Caki2 (cell line): ENCODE data around the gene PDK4. TPM values are rescaled to one million over a fixed set of nuclear protein-coding genes. Genes with fewer than 3 reads are reported as not detected.
A peak's percentile ranks its signal among the peaks of the same experiment; 100 is the strongest.

ENCODE experiments used
- DNase-seq: peaks from one replicate; pipeline ENCODE4 v3.0.0-alpha.2; 2015; ENCODE audit warnings: low read depth
- in situ Hi-C: cut with HindIII; loops from 2 replicates; pipeline ENCODE4 v1.10.0; 2016; ENCODE audit warnings: low sequenced_read_pairs, low pct_unique_long_range_greater_than_20kb, mixed read lengths
- total RNA-seq: library from RNA; depleted of rRNA; stranded (reverse); fragments of >200 nt; shearing (Covaris generic); gene quantifications from 2 replicates; pipeline ENCODE4 v1.2.3, GENCODE V29; 2014; ENCODE audit warnings: low replicate concordance; rRNA removed

The PDK4 gene
- total RNA-seq, 1 experiment from 2014 or later = 0.41 TPM

GRCh38 chr7:95545007-95545615 is 51.2 kb downstream of the PDK4 start:
- in situ Hi-C loops = no loop called here
- peak; percentile 55 for DNase-seq

- in situ Hi-C loops = no loop called here
- DNase-seq = no peak
Measured at GRCh38 chr7:95544171-95544570, 52.1 kb downstream of the PDK4 start.

GRCh38 chr7:95543312-95543711 is 53.0 kb downstream of the PDK4 start:
- in situ Hi-C loops = no loop called here
- DNase-seq = no peak

GRCh38 chr7:95540366-95540765 is 56.0 kb downstream of the PDK4 start:
- no peak for DNase-seq
- in situ Hi-C loops = no loop called here

- in situ Hi-C loops = no loop called here
- DNase-seq = no peak
Measured at GRCh38 chr7:95539426-95539825, 56.9 kb downstream of the PDK4 start.

- no peak for DNase-seq
- in situ Hi-C loops = no loop called here
Measured at GRCh38 chr7:95537468-95537867, 58.8 kb downstream of the PDK4 start.

GRCh38 chr7:95536656-95537311 is 59.5 kb downstream of the PDK4 start:
- in situ Hi-C loops = no loop called here

GRCh38 chr7:95535662-95536061 is 60.7 kb downstream of the PDK4 start:
- no peak for DNase-seq
- in situ Hi-C loops = no loop called here

More at GRCh38 chr7:95536656-95537311, 59.5 kb downstream of the PDK4 start:
- no peak for DNase-seq

GRCh38 chr7:95534796-95535195 is 61.5 kb downstream of the PDK4 start:
- DNase-seq = no peak
- in situ Hi-C loops = no loop called here

Other genes starting within 250 kb of the PDK4 start
- gene PON3, start 200.1 kb downstream of the PDK4 start, total RNA-seq = not detected in 2 replicates
- gene PON2, start 161.5 kb downstream of the PDK4 start, total RNA-seq = 105 and 118 TPM in 2 replicates
- not detected in 2 replicates for gene ASB4, start 110.6 kb downstream of the PDK4 start, total RNA-seq
- gene DYNC1I1, start 176.0 kb upstream of the PDK4 start, total RNA-seq = 0.03 TPM in 1 of 2 replicates, not detected in the other